GM13977 (cell line): Measurements from ENCODE around the gene KRT6A.

ENCODE experiments used
- DNase-seq: peaks from one replicate; pipeline ENCODE4 v3.0.0; 2012; ENCODE audit warnings: low spot score
- CTCF ChIP-seq: IDR thresholded peaks from 2 replicates; pipeline ENCODE4 v1.5.1; 2012; ENCODE audit warnings: mild to moderate bottlenecking, control low read depth; ENCODE audit not compliant: insufficient read depth; ENCODE audit errors: extremely low read depth, missing control alignments
- in situ Hi-C: fragments of 300-500 bp; cut with MboI; formaldehyde crosslinking; loops from one replicate; pipeline ENCODE4 v1.12.0; 2022; ENCODE audit warnings: low sequenced_read_pairs, low pct_unique_long_range_greater_than_20kb, mixed read lengths, inconsistent platforms; ENCODE audit not compliant: unreplicated experiment

The KRT6A gene

DNA sequence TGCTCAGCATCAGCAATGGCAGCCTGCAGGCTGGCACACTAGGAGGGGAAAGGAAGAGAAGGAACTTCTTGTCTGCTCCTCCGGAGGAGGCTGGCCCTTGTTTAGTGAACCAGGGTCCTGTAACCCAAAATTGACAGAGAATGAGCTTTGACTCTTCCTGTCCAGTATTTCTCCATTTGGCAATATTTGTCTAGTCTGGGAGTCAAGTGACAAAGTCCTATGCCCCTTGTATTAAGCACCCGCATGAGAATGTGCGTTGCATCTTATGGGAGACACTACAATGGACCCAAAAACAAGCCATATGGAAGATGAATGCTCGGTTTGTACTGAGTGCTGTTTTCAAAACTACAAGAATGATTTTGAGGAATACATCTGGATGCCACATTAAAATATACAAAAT lies 23.2 kb downstream of the KRT6A start:
- TF ChIP-seq CTCF, result no peak
- in situ Hi-C loops, result no loop called here
- DNase-seq, result no peak

- in situ Hi-C loops, result no loop called here
- TF ChIP-seq CTCF, result no peak
- DNase-seq, result no peak
Measured at GRCh38 chr12:52464897-52465296, 28.2 kb downstream of the KRT6A start.

GRCh38 chr12:52461693-52462092 lies 31.4 kb downstream of the KRT6A start:
- no peak for TF ChIP-seq CTCF
- in situ Hi-C loops, result no loop called here
- DNase-seq, result no peak

DNA sequence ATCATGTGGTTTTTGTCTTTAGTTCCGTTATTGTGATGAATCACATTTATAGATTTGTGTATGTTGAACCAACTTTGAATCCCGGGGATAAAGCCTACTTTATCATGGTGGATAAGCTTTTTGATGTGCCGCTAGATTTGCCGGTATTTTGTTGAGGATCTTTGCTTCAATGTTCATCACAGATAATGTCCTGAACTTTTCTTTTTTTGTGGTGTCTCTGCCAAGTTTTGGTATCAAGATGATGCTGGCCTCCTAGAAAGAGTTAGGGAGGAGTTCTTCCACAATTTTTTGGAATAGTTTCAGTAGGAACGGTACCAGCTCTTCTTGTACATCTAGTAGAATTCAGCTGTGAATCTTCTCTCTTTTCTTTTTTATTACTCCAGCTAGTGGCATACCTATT lies 34.2 kb downstream of the KRT6A start:
- DNase-seq, result no peak
- no peak for TF ChIP-seq CTCF
- in situ Hi-C loops, result no loop called here

DNA sequence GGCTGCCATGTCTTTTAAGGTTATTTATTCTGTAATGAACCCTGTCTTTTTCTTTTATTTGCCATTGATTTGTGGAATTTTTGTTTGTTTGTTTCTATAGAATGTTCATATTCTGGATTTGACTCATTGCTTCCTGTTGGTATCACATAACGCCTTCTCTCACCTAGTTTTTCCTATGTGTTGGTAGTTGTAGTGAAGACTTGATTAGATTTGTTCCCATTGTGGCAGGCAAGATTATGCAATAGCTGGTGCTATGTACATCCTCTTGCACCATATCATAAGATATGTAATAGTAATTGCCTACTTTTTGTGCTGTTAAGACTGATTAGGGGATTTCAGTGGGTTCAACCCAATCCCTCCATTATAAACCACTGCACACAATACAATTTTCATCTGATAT lies 37.2 kb downstream of the KRT6A start:
- in situ Hi-C loops, result no loop called here
- no peak for TF ChIP-seq CTCF
- no peak for DNase-seq

GRCh38 chr12:52454411-52455201 lies 38.5 kb downstream of the KRT6A start:
- TF ChIP-seq CTCF, result no peak
- in situ Hi-C loops, result no loop called here
- no peak for DNase-seq
